Measurements from ENCODE around the gene MGLL. TPM values are rescaled to one million over a fixed set of nuclear protein-coding genes. Genes with fewer than 3 reads are reported as not detected.

Gene MGLL
- total RNA-seq, 1 experiment from 2014 or later, result 206 TPM

DNA sequence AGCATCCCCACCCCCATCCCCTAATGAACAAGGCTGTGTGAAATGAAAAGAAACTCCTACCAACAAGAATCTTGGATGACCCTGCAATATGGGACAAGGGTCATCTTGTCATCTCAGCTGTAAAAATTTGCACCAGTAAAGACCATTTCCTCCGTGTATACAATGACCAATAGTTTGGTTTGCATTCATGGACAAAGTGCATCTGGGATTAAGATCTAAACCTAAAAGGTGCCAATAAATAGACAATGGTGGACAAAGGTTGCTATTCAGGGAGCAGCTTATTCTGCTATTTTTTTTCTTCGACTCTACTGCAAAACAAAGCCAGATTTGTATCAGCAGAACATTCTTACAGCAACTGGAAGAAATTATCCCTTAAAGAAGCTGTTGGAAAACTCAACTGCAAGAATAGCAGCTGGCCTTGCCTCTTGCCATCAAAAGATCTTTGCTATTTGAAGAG, 8.0 kb downstream of the MGLL start:
- no peak for DNase-seq (ENCODE audit: low read depth)

GRCh38 chr3:127812151-127812550, 10.2 kb downstream of the MGLL start:
- no peak for DNase-seq (ENCODE audit: low read depth)

DNA sequence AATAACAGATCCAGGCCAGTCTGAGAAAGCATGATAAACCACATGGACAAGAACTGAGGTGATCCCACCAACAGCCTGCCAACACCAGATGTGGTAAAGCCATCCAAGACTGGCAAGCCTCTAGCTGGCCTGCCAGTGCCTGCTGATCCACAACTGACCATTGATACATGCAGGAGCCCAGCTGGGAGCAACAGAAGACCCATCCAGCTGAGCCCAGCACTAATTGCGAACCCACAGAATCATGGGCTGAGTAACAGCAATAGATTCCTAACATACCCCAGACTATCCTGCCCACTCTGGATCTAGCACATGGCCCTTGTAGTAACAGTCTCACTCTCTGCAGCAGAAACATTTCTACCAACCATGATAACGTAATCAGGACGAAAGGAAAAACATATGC, 10.6 kb downstream of the MGLL start:
- no peak for DNase-seq (ENCODE audit: low read depth)

DNA sequence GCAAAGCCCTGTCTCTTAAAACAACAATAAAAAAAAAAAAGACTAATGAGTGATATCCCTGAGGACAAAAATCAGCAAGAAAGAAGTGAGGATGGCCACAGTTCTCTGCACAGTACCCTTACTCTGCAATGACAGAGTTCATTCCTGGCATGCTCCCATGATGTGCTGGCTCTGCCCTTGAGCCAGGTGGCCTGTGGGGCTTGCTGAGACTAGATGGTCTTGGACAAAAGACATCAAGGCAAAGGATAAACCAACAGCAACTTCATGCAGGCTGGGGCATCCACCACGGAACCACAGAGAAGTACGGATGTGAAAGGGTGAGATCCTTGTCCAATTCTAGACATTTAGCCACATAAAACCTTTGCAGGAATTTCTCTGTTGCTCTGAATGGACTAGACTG, 12.7 kb downstream of the MGLL start:
- DNase-seq (ENCODE audit: low read depth), result no peak

- no peak for DNase-seq (ENCODE audit: low read depth)
These were observed 13.1 kb downstream of the MGLL start for GRCh38 chr3:127809211-127809610.

- DNase-seq (ENCODE audit: low read depth), result no peak
These were observed 14.1 kb downstream of the MGLL start for GRCh38 chr3:127808197-127808596.

DNA sequence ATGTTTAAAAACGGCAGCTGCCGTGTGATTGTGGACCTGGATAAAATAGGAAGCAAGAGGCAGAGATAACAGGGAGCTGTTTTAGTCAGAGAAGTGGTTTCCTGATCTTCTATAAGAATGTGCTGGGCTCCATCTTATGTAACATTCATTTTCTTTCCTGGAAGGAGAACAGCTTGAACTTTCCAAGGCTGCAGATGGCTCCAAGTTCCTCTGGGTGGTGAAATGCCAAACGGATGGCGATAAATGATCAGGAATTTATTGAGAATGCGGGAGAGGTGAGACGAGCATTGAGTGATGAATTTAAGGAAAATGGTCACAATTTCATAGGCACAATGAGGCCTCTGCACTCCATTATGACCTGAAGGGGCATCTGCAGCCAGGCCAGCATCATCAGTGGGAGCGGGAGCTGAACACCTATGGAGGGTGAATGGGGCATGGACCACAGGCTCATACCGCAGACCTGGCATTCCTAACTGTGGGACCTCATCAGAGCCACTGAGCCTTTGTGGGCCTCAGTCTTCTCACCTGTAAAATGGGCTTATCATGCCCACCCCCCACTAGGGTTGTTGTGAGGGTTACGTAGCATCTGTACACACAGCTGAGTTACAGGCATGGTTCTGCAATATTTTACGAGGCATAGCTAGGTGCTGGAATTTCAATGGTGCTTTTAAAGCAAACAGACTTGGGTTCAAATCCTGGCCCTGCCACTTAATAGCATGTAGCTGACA, 17.1 kb downstream of the MGLL start:
- no peak for DNase-seq (ENCODE audit: low read depth)

- DNase-seq (ENCODE audit: low read depth), result no peak
These were observed 18.2 kb downstream of the MGLL start for GRCh38 chr3:127804141-127804540.

- DNase-seq (ENCODE audit: low read depth), result peak; percentile 91
These were observed 18.7 kb downstream of the MGLL start for GRCh38 chr3:127803619-127804018.

GRCh38 chr3:127802606-127803005, 19.7 kb downstream of the MGLL start:
- DNase-seq (ENCODE audit: low read depth), result peak; percentile 35

- no peak for DNase-seq (ENCODE audit: low read depth)
These were observed 20.5 kb downstream of the MGLL start for GRCh38 chr3:127801731-127802313.

GRCh38 chr3:127800508-127800907, 21.8 kb downstream of the MGLL start:
- DNase-seq (ENCODE audit: low read depth), result peak; percentile 62

GRCh38 chr3:127799476-127800222, 22.7 kb downstream of the MGLL start:
- DNase-seq (ENCODE audit: low read depth), result peak; percentile 89

- no peak for DNase-seq (ENCODE audit: low read depth)
These were observed 23.6 kb downstream of the MGLL start for GRCh38 chr3:127798716-127799115.

DNA sequence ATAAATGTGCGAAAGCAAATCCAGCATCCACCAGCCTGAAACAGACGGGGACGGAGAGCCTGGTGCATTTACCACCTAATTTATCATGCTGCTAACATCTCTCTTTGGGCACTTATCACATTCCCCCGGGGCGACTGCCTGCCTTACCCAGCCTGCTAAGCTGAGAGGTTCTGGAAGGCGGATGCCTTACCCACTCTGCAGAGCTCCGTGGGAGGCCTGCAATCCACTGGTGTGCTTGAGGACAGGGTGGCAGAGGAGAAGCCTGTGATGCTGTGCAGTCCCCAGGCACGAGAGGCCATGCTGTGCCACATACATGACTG, 25.5 kb downstream of the MGLL start:
- no peak for DNase-seq (ENCODE audit: low read depth)

DNA sequence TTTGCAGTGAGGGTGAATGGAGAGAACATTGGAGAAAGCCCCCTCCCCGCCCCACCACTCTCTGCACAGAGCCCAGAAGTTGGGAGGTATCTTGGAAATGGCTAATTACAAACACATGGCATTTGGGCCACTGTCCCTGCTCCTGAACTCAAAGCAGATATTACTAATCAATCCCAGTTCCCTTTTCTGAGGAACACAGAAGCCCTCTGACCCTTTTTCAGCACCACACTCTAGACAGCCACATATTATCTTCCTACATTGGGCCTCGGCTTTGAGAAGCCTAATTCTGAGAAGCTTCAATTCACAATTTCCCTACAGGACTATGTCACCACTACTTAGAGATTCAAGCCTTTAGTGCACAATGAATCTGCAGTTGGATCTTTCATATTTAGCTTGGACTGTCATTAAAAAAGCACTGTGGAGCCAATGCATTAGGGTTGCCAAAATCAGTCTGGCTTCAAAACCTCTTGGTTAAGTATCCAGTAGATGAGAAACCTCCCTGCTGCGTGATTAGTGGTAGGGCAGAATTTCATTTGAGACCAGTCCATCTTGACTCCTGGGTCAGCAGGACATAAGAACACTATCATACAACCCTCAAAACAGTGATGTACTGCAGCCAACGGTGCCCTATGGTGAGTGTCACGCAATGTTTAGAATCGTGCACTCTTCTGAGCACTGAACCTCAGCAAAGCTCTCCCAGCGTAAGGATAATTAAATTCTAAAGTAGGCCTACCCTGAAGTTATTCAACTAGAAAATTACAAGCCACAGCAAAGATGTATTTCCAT, 26.1 kb downstream of the MGLL start:
- no peak for DNase-seq (ENCODE audit: low read depth)

GRCh38 chr3:127794972-127795371, 27.3 kb downstream of the MGLL start:
- no peak for DNase-seq (ENCODE audit: low read depth)

DNA sequence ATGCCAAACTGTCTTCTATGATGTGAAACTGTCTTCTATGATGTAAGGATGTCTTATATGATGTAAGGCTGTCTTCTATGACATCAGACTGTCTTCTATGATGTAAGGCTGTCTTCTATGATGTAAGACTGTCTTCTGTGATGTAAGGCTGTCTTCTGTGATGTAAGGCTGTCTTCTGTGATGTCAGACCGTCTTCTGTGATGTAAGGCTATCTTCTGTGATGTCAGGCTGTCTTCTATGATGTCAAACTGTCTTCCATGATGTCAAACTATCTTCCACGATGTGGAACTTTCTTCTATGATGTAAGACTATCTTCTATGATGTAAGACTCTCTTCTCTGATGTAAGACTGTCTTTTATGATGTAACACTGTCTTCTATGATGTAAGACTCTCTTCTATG, 27.9 kb downstream of the MGLL start:
- peak; percentile 27 for DNase-seq (ENCODE audit: low read depth)

GRCh38 chr3:127792541-127793292, 29.6 kb downstream of the MGLL start:
- DNase-seq (ENCODE audit: low read depth), result peak; percentile 89

DNA sequence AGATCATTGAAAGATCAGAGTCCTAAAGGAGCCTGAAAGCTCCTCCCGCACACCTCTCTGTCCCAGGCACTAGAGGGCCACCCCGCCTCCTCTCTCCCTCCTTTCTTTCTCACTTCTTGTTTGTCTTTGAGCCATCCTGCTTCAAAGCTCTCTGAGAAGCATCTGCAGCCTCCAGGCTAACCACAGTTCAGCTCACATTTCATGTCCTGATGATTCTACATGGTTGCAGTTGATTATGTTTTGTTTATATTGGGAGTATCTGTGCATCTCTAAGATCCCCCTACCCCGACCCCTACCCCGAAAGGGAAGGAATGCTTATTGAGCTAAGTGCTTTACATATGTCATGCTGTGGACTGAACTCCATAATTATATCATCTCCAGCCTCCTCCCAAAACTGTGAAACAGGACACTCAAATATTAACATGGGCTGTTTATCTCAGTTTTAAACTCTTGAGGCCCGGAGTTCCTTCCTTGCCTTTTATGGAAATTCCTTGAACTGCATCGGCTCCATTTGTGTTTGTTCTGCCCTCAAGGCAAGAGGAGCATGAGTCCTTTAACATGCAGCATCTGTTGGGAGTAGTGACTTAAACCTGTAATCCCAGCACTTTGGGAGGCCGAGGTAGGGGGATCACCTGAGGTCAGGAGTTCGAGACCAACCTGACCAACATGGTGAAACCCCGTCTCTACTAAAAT, 30.9 kb downstream of the MGLL start:
- peak; percentile 84 for DNase-seq (ENCODE audit: low read depth)

DNA sequence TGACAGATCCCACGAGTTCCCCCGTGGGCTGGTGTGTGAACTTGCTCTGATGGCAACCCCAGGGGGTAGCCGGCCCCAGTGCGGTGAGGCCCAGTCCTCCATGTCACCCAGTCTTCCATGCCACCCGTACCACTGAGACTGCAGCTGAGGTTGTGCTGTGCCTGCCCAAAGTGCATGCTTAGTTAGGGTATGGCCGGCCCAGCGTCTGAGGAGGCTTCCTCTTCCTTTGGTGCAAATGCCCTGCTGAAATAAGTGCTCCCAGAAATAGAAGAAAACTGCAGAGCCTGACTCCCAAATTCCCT, 31.5 kb downstream of the MGLL start:
- no peak for DNase-seq (ENCODE audit: low read depth)

All from LHCN-M2 (cell line).